Activated CD8-positive, alpha-beta memory T cell treated with anti-CD3 and anti-CD28 coated beads, Interleukin-2, amount 50 U/mL, for 1 hour (primary cell): ENCODE results near the gene GTF3C2.
"Not testable (repeated sequence)": the region's sequence is repeated elsewhere in the genome, so short reads cannot be mapped to it uniquely, and the experiment has no call there.

Source experiments
- DNase-seq: peaks from one replicate; pipeline ENCODE4 v3.0.0-alpha.2; 2020; ENCODE audit errors: extremely low read depth

Gene GTF3C2

GRCh38 chr2:27320958-27321543, 35.5 kb downstream of the GTF3C2 start:
- no peak for DNase-seq

- DNase-seq, result not testable (repeated sequence)
Observed at GRCh38 chr2:27319839-27320238, 36.7 kb downstream of the GTF3C2 start.

GRCh38 chr2:27316655-27317412, 39.7 kb downstream of the GTF3C2 start:
- DNase-seq, result no peak

- no peak for DNase-seq
Observed at GRCh38 chr2:27315122-27315521, 41.4 kb downstream of the GTF3C2 start.

GRCh38 chr2:27314709-27315108, 41.9 kb downstream of the GTF3C2 start:
- no peak for DNase-seq

- no peak for DNase-seq
Observed at GRCh38 chr2:27313882-27314645, 42.5 kb downstream of the GTF3C2 start.

GRCh38 chr2:27312152-27312551, 44.4 kb downstream of the GTF3C2 start:
- DNase-seq, result no peak

GRCh38 chr2:27309651-27310050, 46.9 kb downstream of the GTF3C2 start:
- DNase-seq, result no peak

GRCh38 chr2:27308359-27308881, 48.1 kb downstream of the GTF3C2 start, which contains the start of gene UCN:
Gene UCN, minus strand, starts transcription at chr2:27308445. Its CDS starts 550 bp downstream, at chr2:27307895.
- DNase-seq, result no peak

- no peak for DNase-seq
Observed at GRCh38 chr2:27307545-27308358, 48.8 kb downstream of the GTF3C2 start.

GRCh38 chr2:27307287-27307544, 49.3 kb downstream of the GTF3C2 start:
- no peak for DNase-seq

- DNase-seq, result no peak
Observed at GRCh38 chr2:27306573-27307286, 49.8 kb downstream of the GTF3C2 start.

GRCh38 chr2:27306136-27306535, 50.4 kb downstream of the GTF3C2 start:
- DNase-seq, result no peak

- DNase-seq, result no peak
Observed at GRCh38 chr2:27305516-27305915, 51.0 kb downstream of the GTF3C2 start.

- no peak for DNase-seq
Observed at GRCh38 chr2:27304488-27305240, 51.9 kb downstream of the GTF3C2 start.

- peak; percentile 12 for DNase-seq
Observed at GRCh38 chr2:27303093-27304025, 53.2 kb downstream of the GTF3C2 start.

GRCh38 chr2:27300606-27301005, 56.0 kb downstream of the GTF3C2 start:
- not testable (repeated sequence) for DNase-seq

GRCh38 chr2:27298391-27299080, 58.0 kb downstream of the GTF3C2 start:
- DNase-seq, result no peak

- DNase-seq, result no peak
Observed at GRCh38 chr2:27297195-27297594, 59.4 kb downstream of the GTF3C2 start.
